CD4-positive, alpha-beta memory T cell (primary cell): ENCODE data around the gene APEX1. TPM values are rescaled to one million over a fixed set of nuclear protein-coding genes. Genes with fewer than 3 reads are reported as not detected.

ENCODE experiments used
- CTCF ChIA-PET: fragments of 350-600 bp; sonication (Branson Sonifier 250); formaldehyde crosslinking; loops from one replicate; lab custom pipeline; 2021; ENCODE audit warnings: inconsistent platforms; ENCODE audit not compliant: partially characterized antibody; lab: Charles Lee
- POLR2A ChIA-PET: fragments of 350-600 bp; sonication (Branson Sonifier 250); formaldehyde crosslinking; loops from one replicate; lab custom pipeline; 2021; ENCODE audit not compliant: partially characterized antibody; lab: Charles Lee
- DNase-seq, 5 donors: peaks; one replicate each; pipeline versions ENCODE4 v3.0.0 to v3.0.0-alpha.2; 2020 to 2022; ENCODE audit warnings: mixed read lengths in 1 of 5
- H3K27ac ChIP-seq: one replicate; pipeline ENCODE4 v1.7.0; 2013; ENCODE audit warnings: low read depth, low read length
- H3K27me3 ChIP-seq: 2 replicates; pipeline ENCODE4 v1.7.0; 2013; ENCODE audit warnings: mild to moderate bottlenecking, low read length, moderate library complexity; ENCODE audit not compliant: insufficient read depth
- H3K36me3 ChIP-seq: 2 replicates; pipeline ENCODE4 v1.7.0; 2013; ENCODE audit warnings: mild to moderate bottlenecking, low read length, moderate library complexity; ENCODE audit not compliant: insufficient read depth
- H3K4me1 ChIP-seq: 2 replicates; pipeline ENCODE4 v1.7.0; 2013; ENCODE audit warnings: mild to moderate bottlenecking, low read length, moderate library complexity; ENCODE audit not compliant: insufficient read depth
- H3K4me3 ChIP-seq, 2 donors: one replicate each; pipeline ENCODE4 v1.7.0; 2013; ENCODE audit warnings: low read length in 2 of 2, mild to moderate bottlenecking in 1 of 2
- H3K9me3 ChIP-seq, 2 donors: one replicate each; pipeline ENCODE4 v1.7.0; 2013; ENCODE audit warnings: low read length in 2 of 2, control low read depth in 1 of 2; ENCODE audit not compliant: control insufficient read depth in 1 of 2
- H3K27ac Mint-ChIP-seq, 7 donors: one replicate each; pipeline ENCODE4 v1.8.0; 2020 to 2021; ENCODE audit warnings: mixed read lengths in 7 of 7, mild to moderate bottlenecking in 6 of 7, inconsistent platforms in 3 of 7, moderate library complexity in 3 of 7
- H3K27me3 Mint-ChIP-seq, 2 donors: one replicate each; pipeline ENCODE4 v1.8.0; 2020 to 2021; ENCODE audit warnings: mixed read lengths in 2 of 2
- H3K36me3 Mint-ChIP-seq, 2 donors: one replicate each; pipeline ENCODE4 v1.8.0; 2020 to 2021; ENCODE audit warnings: mixed read lengths in 2 of 2, inconsistent platforms in 1 of 2, mild to moderate bottlenecking in 1 of 2
- H3K4me1 Mint-ChIP-seq, 4 donors: one replicate each; pipeline ENCODE4 v1.8.0; 2020 to 2021; ENCODE audit warnings: mixed read lengths in 4 of 4, mild to moderate bottlenecking in 1 of 4
- H3K4me3 Mint-ChIP-seq, 8 donors: one replicate each; pipeline ENCODE4 v1.8.0; 2020 to 2021; ENCODE audit warnings: mixed read lengths in 8 of 8, mild to moderate bottlenecking in 7 of 8, moderate library complexity in 6 of 8, inconsistent platforms in 3 of 8
- H3K9me3 Mint-ChIP-seq, 8 donors: one replicate each; pipeline ENCODE4 v1.8.0; 2020 to 2021; ENCODE audit warnings: mixed read lengths in 8 of 8, mild to moderate bottlenecking in 5 of 8, inconsistent platforms in 3 of 8, moderate library complexity in 1 of 8
- intact Hi-C: fragments of 100-400 bp; cut with micrococcal nuclease; formaldehyde crosslinking; loops from one replicate; pipeline ENCODE4 v1.15.1; 2023
- polyA plus RNA-seq, 2 donors: library from polyadenylated mRNA; unstranded; fragments of 300-500 nt; fragmentation: Illumina TruSeq; gene quantifications; one replicate each; pipeline ENCODE4 v1.2.3, GENCODE V29; 2021
- total RNA-seq, 2 experiments: library from RNA; stranded (reverse); gene quantifications; one replicate each; pipeline ENCODE4 v1.2.3, GENCODE V29; 2021

The APEX1 gene
- total and polyA plus RNA-seq, 4 experiments from 2014 or later, result 102 to 144 (median 122) TPM

DNA sequence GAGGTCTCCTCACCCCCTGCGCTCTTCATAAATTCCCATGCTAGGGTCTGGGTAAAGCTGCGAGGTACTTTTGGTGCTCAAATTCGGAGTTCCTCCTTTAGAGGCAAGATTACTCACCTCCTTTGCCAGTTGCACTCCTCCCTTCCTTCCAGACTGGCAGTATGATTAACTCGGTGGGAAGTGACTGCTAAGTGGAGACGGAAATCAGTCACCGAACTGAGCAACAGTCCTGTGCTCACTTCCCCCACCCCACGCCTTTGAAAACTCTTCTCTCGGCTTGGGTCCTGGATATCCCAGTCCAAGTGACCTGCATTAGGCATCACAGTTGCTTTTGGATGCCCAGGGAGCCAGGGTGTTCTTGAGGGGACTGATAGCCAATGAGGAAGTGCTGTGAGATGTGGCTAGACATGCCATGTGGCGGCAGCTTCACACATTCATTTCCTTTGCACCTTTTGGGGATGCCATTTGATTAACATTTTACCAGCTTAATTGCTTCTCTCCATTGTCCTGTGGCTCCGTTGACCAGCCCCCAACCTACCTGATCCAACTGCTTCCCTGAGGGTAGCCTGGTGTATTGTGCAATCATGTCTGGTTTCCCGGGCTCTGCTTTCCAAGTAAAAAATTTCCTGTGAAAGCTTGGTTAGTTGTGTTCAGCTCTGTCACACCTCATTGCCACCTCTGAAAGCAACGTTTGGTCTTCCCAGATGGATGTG is 15.0 kb downstream of the APEX1 start:
- Mint-ChIP-seq H3K27ac (peak overlapping the region; percentile 94 to 99 (median 98)), H3K36me3 (peaks cover 33 to 50% of the 10 kb centered on the region in 2 donors), H3K9me3 (peaks cover 0 to 4% (median 0%) of the 10 kb centered on the region in 8 donors), H3K27me3 (no peaks in the 10 kb centered on the region), H3K4me3 (peak overlapping the region; percentile 97 to 100 (median 99)), H3K4me1 (peaks cover 36 to 62% (median 49%) of the 10 kb centered on the region in 4 donors)
- Histone ChIP-seq H3K4me1 (peaks cover 54% of the 10 kb centered on the region), H3K4me3 (peak overlapping the region; percentile 84 to 92), H3K27me3 (no peaks in the 10 kb centered on the region), H3K9me3 (no peaks in the 10 kb centered on the region), H3K27ac (peak overlapping the region; percentile 77), H3K36me3 (peaks cover 28% of the 10 kb centered on the region)
- intact Hi-C loops, result loop anchor here (1.0 to 10.0 kb wide), 5 partner anchors 7 to 795 kb away; partner anchors contain the start of genes APEX1, HNRNPC and PIP4P1
- peak; percentile 29 to 84 (median 44) for DNase-seq
- CTCF ChIA-PET, result interaction anchor here (0.9 to 2.3 kb wide), 12 partner anchors 8 to 212 kb away, joined by 3 to 14 read pairs (median 5); partner anchors contain the start of genes APEX1, OSGEP, PARP2 and PIP4P1
- POLR2A ChIA-PET, result interaction anchor here (0.6 to 5.5 kb wide), 26 partner anchors 10 to 221 kb away, joined by 3 to 119 read pairs (median 4); partner anchors contain the start of genes APEX1, OSGEP, PARP2 and PIP4P1

DNA sequence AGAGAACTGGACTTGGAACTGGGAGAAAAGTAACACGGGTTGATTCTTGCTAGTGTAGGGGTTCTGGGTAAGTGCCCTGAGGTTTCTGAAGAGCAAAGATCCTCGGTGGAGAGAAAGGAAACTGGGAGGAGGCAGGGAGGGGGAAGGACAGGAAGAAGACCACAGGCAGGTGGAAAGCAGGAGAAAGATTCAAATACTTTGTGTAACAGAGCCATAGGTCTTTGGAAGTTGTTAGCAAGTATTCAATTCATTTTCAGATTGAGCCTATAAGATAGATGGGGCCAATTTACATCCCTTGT is 15.5 kb downstream of the APEX1 start:
- H3K36me3 Mint-ChIP-seq, result peaks cover 38 to 56% of the 10 kb centered on the region in 2 donors

DNA sequence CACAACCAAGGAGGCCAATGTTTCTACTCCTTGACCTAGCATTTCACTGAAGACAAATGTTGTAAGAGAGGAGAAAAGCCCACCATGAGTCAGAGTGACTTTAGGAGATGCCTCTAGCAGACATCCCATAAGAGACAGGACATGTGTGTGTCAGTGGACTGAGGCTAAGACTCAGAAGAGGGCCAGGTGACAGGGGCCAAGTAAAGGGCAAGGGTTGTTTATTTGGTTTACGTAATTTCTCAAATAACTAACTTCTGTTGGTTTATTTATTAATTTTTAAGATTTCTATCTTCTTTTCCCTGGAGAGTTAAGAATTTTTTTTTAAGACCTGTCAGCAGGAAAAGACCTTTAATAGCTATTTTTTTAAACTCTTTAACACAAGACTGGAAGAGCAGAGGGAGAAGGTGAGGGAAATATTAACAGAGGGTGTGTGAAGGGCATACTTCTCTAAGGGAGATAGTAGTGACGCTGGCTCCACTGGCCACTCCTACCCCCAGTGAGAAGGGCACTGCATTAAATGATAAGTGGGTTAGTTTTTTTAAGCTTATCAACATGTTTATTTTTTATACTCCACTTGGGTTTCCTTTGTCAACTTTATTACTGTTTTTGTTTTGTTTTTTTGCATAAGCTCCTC is 17.6 kb downstream of the APEX1 start:
- H3K27me3 ChIP-seq, result no peaks in the 10 kb centered on the region
- Mint-ChIP-seq H3K27me3 (no peaks in the 10 kb centered on the region), H3K36me3 (peaks cover 59 to 77% of the 10 kb centered on the region in 2 donors)

More for the DNA sequence above, 15.5 kb downstream of the APEX1 start:
- Histone ChIP-seq H3K4me3 (peak overlapping the region; percentile 84 to 92), H3K27me3 (no peaks in the 10 kb centered on the region), H3K36me3 (peaks cover 33% of the 10 kb centered on the region), H3K9me3 (no peaks in the 10 kb centered on the region), H3K27ac (peak overlapping the region; percentile 77), H3K4me1 (peaks cover 58% of the 10 kb centered on the region)
- Mint-ChIP-seq H3K27ac (peak overlapping the region; percentile 94 to 99 (median 98)), H3K4me3 (peak overlapping the region; percentile 97 to 100 (median 99)), H3K4me1 (peaks cover 37 to 67% (median 53%) of the 10 kb centered on the region in 4 donors), H3K27me3 (no peaks in the 10 kb centered on the region), H3K9me3 (peaks cover 0 to 4% (median 0%) of the 10 kb centered on the region in 8 donors)
- ChIA-PET POLR2A (interaction anchor here (1.1 to 5.5 kb wide), 14 partner anchors 9 to 213 kb away, joined by 3 to 119 read pairs (median 8); partner anchors contain the start of genes APEX1, OSGEP, PARP2 and PIP4P1), CTCF (interaction anchor here (1.0 to 2.1 kb wide), 5 partner anchors 8 to 61 kb away, joined by 3 to 14 read pairs (median 9); partner anchors contain the start of genes APEX1, OSGEP and PIP4P1)
- DNase-seq, result no peak
- intact Hi-C loops, result no loop called here

DNA sequence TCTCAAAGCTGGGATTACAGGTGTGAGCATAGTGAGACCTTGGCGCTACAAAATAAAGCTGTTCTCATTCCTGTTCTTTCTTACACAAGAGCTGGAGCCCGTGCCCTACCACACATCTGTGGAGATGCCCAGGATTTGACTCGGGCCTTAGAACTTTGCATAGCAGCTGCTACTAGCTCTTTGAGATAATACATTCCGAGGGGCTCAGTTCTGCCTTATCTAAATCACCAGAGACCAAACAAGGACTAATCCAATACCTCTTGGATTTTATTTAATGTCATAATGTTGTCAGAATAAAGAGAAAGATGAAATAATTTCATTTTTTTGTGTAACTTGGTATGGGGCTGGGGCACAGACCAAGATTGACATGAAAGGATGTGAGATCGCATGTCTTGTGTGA is 21.8 kb downstream of the APEX1 start:
- H3K4me1 ChIP-seq, result peaks cover 98% of the 10 kb centered on the region
- CTCF ChIA-PET, result interaction anchor here (0.7 to 1.8 kb wide), 4 partner anchors 15 to 149 kb away, joined by 3 to 5 read pairs (median 4); partner anchors contain the start of gene PIP4P1

More for the DNA sequence above, 17.6 kb downstream of the APEX1 start:
- Histone ChIP-seq H3K27ac (peak overlapping the region; percentile 11), H3K9me3 (no peaks in the 10 kb centered on the region), H3K4me1 (peaks cover 79% of the 10 kb centered on the region), H3K36me3 (peaks cover 46% of the 10 kb centered on the region), H3K4me3 (no peak overlapping the region)
- Mint-ChIP-seq H3K4me3 (peak overlapping the region; percentile 49 to 100 (median 84)), H3K9me3 (peaks cover 0 to 4% (median 0%) of the 10 kb centered on the region in 8 donors), H3K4me1 (peaks cover 54 to 88% (median 70%) of the 10 kb centered on the region in 4 donors), H3K27ac (peak overlapping the region; percentile 58 to 99 (median 90))
- intact Hi-C loops, result no loop called here
- no peak for DNase-seq
- ChIA-PET POLR2A (interaction anchor here (0.9 to 5.5 kb wide), 4 partner anchors 12 to 18 kb away, joined by 3 to 119 read pairs (median 9); partner anchors contain the start of genes APEX1, OSGEP and PIP4P1), CTCF (interaction anchor here (1.0 to 1.5 kb wide), 6 partner anchors 11 to 218 kb away, joined by 3 to 6 read pairs (median 4); partner anchors contain the start of gene PIP4P1)

DNA sequence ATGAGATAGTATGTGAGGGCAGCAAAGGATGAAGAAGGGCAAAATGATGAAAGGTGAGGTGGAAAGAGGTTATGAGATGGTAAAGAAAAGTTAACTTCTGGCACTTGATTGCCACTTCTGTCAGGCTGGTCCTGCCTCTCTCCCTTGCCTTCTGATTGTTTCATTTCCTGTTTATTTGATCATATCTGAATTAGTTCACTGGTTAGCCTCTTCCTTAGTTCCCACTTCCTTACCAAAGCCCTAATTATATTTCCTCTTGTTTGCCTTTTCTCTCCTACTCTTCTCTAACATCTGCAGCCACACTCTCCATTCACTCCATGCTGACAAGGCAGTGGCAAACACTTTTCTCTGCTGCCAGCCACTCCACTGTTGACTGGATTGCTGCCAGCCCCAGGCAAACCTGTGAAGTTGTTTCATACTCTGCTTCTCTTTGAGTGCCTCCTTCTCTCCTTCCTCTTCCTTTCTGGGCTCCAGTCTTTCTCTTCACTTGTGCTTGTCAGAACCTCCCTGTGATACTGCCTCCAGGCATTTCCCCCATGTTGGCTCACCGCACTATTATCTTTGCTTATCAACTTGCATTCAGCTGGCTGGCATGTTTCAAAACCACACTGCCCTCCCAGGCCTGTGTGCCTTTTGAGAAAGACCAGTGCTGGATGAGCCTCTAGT is 22.3 kb downstream of the APEX1 start:
- peak overlapping the region; percentile 84 to 97 (median 90) for H3K27ac Mint-ChIP-seq
- H3K36me3 Mint-ChIP-seq, result peaks cover 58 to 62% of the 10 kb centered on the region in 2 donors
- H3K9me3 Mint-ChIP-seq, result peaks cover 0 to 3% (median 0%) of the 10 kb centered on the region in 8 donors
- peaks cover 57 to 94% (median 76%) of the 10 kb centered on the region in 4 donors for H3K4me1 Mint-ChIP-seq
- H3K4me3 Mint-ChIP-seq, result peak overlapping the region; percentile 66 to 87 (median 80)
- no peaks in the 10 kb centered on the region for H3K27me3 Mint-ChIP-seq
- H3K4me3 ChIP-seq, result peak overlapping the region in 1 of 2 donors; percentile 42
- H3K36me3 ChIP-seq, result peaks cover 43% of the 10 kb centered on the region
- intact Hi-C loops, result loop anchor here (1.0 kb wide), 3 partner anchors 8 to 16 kb away; partner anchors contain the start of genes PIP4P1 and PNP
- peak overlapping the region; percentile 51 for H3K27ac ChIP-seq
- peak; percentile 55 to 67 (median 62) for DNase-seq
- H3K27me3 ChIP-seq, result no peaks in the 10 kb centered on the region
- H3K4me1 ChIP-seq, result peaks cover 98% of the 10 kb centered on the region
- H3K9me3 ChIP-seq, result no peaks in the 10 kb centered on the region
- ChIA-PET CTCF (interaction anchor here (0.7 to 1.8 kb wide), 4 partner anchors 16 to 136 kb away, joined by 3 to 5 read pairs (median 4); partner anchors contain the start of gene PIP4P1), POLR2A (interaction anchor here (0.6 to 7.0 kb wide), 12 partner anchors 9 to 206 kb away, joined by 3 to 70 read pairs (median 13); partner anchors contain the start of genes APEX1, OSGEP, PARP2 and PIP4P1)

More for the DNA sequence above, 21.8 kb downstream of the APEX1 start:
- intact Hi-C loops, result loop anchor here (1.0 kb wide), 3 partner anchors 7 to 15 kb away; partner anchors contain the start of genes PIP4P1 and PNP
- no peaks in the 10 kb centered on the region for H3K27me3 ChIP-seq
- H3K9me3 ChIP-seq, result no peaks in the 10 kb centered on the region
- Mint-ChIP-seq H3K36me3 (peaks cover 64 to 68% of the 10 kb centered on the region in 2 donors), H3K9me3 (peaks cover 0 to 3% (median 0%) of the 10 kb centered on the region in 8 donors), H3K27me3 (no peaks in the 10 kb centered on the region), H3K4me3 (peak overlapping the region; percentile 66 to 87 (median 80)), H3K4me1 (peaks cover 62 to 94% (median 77%) of the 10 kb centered on the region in 4 donors), H3K27ac (peak overlapping the region; percentile 84 to 97 (median 90))
- POLR2A ChIA-PET, result interaction anchor here (0.6 to 7.0 kb wide), 12 partner anchors 8 to 206 kb away, joined by 3 to 70 read pairs (median 5); partner anchors contain the start of genes APEX1, OSGEP, PIP4P1 and PNP
- peaks cover 46% of the 10 kb centered on the region for H3K36me3 ChIP-seq
- H3K27ac ChIP-seq, result peak overlapping the region; percentile 51
- no peak for DNase-seq
- H3K4me3 ChIP-seq, result peak overlapping the region in 1 of 2 donors; percentile 42

DNA sequence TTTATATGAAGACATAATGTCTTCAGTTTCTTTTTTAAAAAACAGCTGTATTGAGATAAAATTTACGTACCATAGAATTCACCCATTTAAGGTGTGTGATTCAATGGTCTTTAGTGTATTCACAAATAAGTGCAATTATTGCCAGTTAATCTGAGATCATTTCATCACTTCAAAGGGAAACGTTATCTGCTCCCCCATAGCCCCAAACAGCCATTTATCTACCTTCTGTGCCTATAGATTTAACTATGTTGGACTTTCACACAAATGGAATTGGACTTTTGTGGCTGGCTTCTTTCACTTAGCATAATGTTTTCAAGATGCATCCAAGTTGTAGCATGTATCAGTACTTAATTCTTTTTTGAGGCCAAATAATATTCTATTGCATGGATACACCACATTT is 23.9 kb downstream of the APEX1 start:
- DNase-seq, result no peak
- Histone ChIP-seq H3K4me1 (peaks cover 95% of the 10 kb centered on the region), H3K4me3 (no peak overlapping the region), H3K9me3 (no peaks in the 10 kb centered on the region), H3K36me3 (peaks cover 29% of the 10 kb centered on the region), H3K27ac (no peak overlapping the region), H3K27me3 (no peaks in the 10 kb centered on the region)
- Mint-ChIP-seq H3K27me3 (no peaks in the 10 kb centered on the region), H3K4me3 (peak overlapping the region in 2 of 8 donors; percentile 3 to 10), H3K27ac (peak overlapping the region in 5 of 7 donors; percentile 48 to 88 (median 83)), H3K4me1 (peaks cover 63 to 95% (median 79%) of the 10 kb centered on the region in 4 donors), H3K9me3 (peaks cover 0 to 3% (median 0%) of the 10 kb centered on the region in 8 donors), H3K36me3 (peaks cover 45 to 49% of the 10 kb centered on the region in 2 donors)
- POLR2A ChIA-PET, result interaction anchor here (1.1 to 7.0 kb wide), 6 partner anchors 8 to 136 kb away, joined by 3 to 70 read pairs (median 18); partner anchors contain the start of genes APEX1, OSGEP, PARP2 and PIP4P1
- intact Hi-C loops, result no loop called here
- CTCF ChIA-PET, result interaction anchor here (1.5 to 2.5 kb wide), 3 partner anchors 9 to 17 kb away, joined by 5 to 7 read pairs (median 5); partner anchors contain the start of genes PIP4P1 and PNP
